ENCODE data around the gene FAM20B. TPM values are rescaled to one million over a fixed set of nuclear protein-coding genes. Genes with fewer than 3 reads are reported as not detected.

FAM20B gene
- total and polyA plus RNA-seq, 2 donors (not counting 1 experiment from before 2014, with no cell fraction given), result 5.2 to 32.8 TPM

GRCh38 chr1:179010671-179011070 lies 15.0 kb upstream of the FAM20B start:
- H3K9ac ChIP-seq (ENCODE audit: low read length), result no peak overlapping the region
- intact Hi-C loops (cut with micrococcal nuclease), result no loop called here
- no CpG with 5 or more reads among the region's 2 CpGs for WGBS (ENCODE audit: insufficient coverage)
- no peaks in the 10 kb centered on the region for H3K4me1 Mint-ChIP-seq
- H3K27me3 ChIP-seq (replicated peaks in 1 of 4; ENCODE audit: control extremely low read depth in 1 of 4, control insufficient read depth in 3 of 4, insufficient read depth in 4 of 4, low read length in 3 of 4), result no peaks in the 10 kb centered on the region
- ATAC-seq (ENCODE audit: low read depth), result no peak
- no peaks in the 10 kb centered on the region for H3K79me2 ChIP-seq (ENCODE audit: control insufficient read depth, insufficient read depth, low read length)
- no peak overlapping the region for H2AFZ ChIP-seq (ENCODE audit: insufficient read depth, low read depth, low read length, poor library complexity, severe bottlenecking)
- no peaks in the 10 kb centered on the region for H3K9me3 Mint-ChIP-seq (ENCODE audit: insufficient read depth)
- POLR2A ChIA-PET, result no interaction called here
- no peak overlapping the region for H3K4me2 ChIP-seq (replicated peaks; ENCODE audit: low read depth, low read length, poor library complexity, severe bottlenecking)
- no peaks in the 10 kb centered on the region for H4K20me1 ChIP-seq (ENCODE audit: control insufficient read depth, insufficient read depth, low read length, poor library complexity, severe bottlenecking)
- H3K4me3 Mint-ChIP-seq, result no peak overlapping the region
- H3K27ac ChIP-seq (ENCODE audit: low read length in 2 of 2), result no peak overlapping the region
- peaks cover 6% of the 10 kb centered on the region for H3K27me3 Mint-ChIP-seq
- no peak overlapping the region for H3K4me3 ChIP-seq (ENCODE audit: control extremely low read depth in 1 of 5, extremely low read depth in 1 of 5, insufficient read depth in 1 of 5, low read depth in 2 of 5, low read length in 4 of 5)
- TF ChIP-seq EZH2 (IDR thresholded peaks at IDR 0.05; ENCODE audit: borderline replicate concordance, insufficient read depth, low read depth, low read length, poor library complexity, severe bottlenecking) (no peak), CTCF (IDR thresholded peaks at IDR 0.05) (no peak)
- CTCF ChIA-PET, result interaction anchor here (1.3 to 1.8 kb wide), 2 partner anchors 478 to 698 kb away, joined by 3 to 7 read pairs; no protein-coding TSS in a partner anchor
- H3K9me3 ChIP-seq (ENCODE audit: control extremely low read depth in 1 of 3, control insufficient read depth in 2 of 3, insufficient read depth in 1 of 3, low read length in 2 of 3), result no peaks in the 10 kb centered on the region
- no peaks in the 10 kb centered on the region for H3K36me3 ChIP-seq (replicated peaks in 1 of 2; ENCODE audit: control extremely low read depth in 1 of 2, control insufficient read depth in 1 of 2, extremely low read depth in 1 of 2, insufficient read depth in 2 of 2, low read length in 1 of 2)
- H3K27ac Mint-ChIP-seq, result no peak overlapping the region
- H3K4me1 ChIP-seq (ENCODE audit: control insufficient read depth in 2 of 2, insufficient read depth in 2 of 2, low read length in 2 of 2), result no peaks in the 10 kb centered on the region
- no peak for DNase-seq

GRCh38 chr1:179012038-179012437 lies 13.7 kb upstream of the FAM20B start:
- H3K4me1 Mint-ChIP-seq, result peaks cover 2% of the 10 kb centered on the region
- no peak overlapping the region for H3K9ac ChIP-seq (ENCODE audit: low read length)
- intact Hi-C loops (cut with micrococcal nuclease), result no loop called here
- no peaks in the 10 kb centered on the region for H3K79me2 ChIP-seq (ENCODE audit: control insufficient read depth, insufficient read depth, low read length)
- H3K4me2 ChIP-seq (replicated peaks; ENCODE audit: low read depth, low read length, poor library complexity, severe bottlenecking), result no peak overlapping the region
- DNase-seq (no peak), ATAC-seq (ENCODE audit: low read depth) (no peak)
- POLR2A ChIA-PET, result interaction anchor here (0.5 kb wide), 1 partner anchor 276 kb away, joined by 3 read pairs; no protein-coding TSS in a partner anchor
- no peak overlapping the region for H2AFZ ChIP-seq (ENCODE audit: insufficient read depth, low read depth, low read length, poor library complexity, severe bottlenecking)
- peaks cover 6% of the 10 kb centered on the region for H3K27me3 Mint-ChIP-seq
- WGBS (ENCODE audit: insufficient coverage), result no CpG with 5 or more reads among the region's 1 CpG
- H3K4me1 ChIP-seq (ENCODE audit: control insufficient read depth in 2 of 2, insufficient read depth in 2 of 2, low read length in 2 of 2), result no peaks in the 10 kb centered on the region
- H4K20me1 ChIP-seq (ENCODE audit: control insufficient read depth, insufficient read depth, low read length, poor library complexity, severe bottlenecking), result no peaks in the 10 kb centered on the region
- H3K27me3 ChIP-seq (replicated peaks in 1 of 4; ENCODE audit: control extremely low read depth in 1 of 4, control insufficient read depth in 3 of 4, insufficient read depth in 4 of 4, low read length in 3 of 4), result peaks cover 0 to 2% (median 0%) of the 10 kb centered on the region in 4 experiments
- no peak overlapping the region for H3K27ac ChIP-seq (ENCODE audit: low read length in 2 of 2)
- H3K27ac Mint-ChIP-seq, result no peak overlapping the region
- H3K4me3 ChIP-seq (ENCODE audit: control extremely low read depth in 1 of 5, extremely low read depth in 1 of 5, insufficient read depth in 1 of 5, low read depth in 2 of 5, low read length in 4 of 5), result no peak overlapping the region
- no peaks in the 10 kb centered on the region for H3K36me3 ChIP-seq (replicated peaks in 1 of 2; ENCODE audit: control extremely low read depth in 1 of 2, control insufficient read depth in 1 of 2, extremely low read depth in 1 of 2, insufficient read depth in 2 of 2, low read length in 1 of 2)
- H3K9me3 Mint-ChIP-seq (ENCODE audit: insufficient read depth), result no peaks in the 10 kb centered on the region
- no peak overlapping the region for H3K4me3 Mint-ChIP-seq
- no peaks in the 10 kb centered on the region for H3K9me3 ChIP-seq (ENCODE audit: control extremely low read depth in 1 of 3, control insufficient read depth in 2 of 3, insufficient read depth in 1 of 3, low read length in 2 of 3)
- CTCF ChIA-PET, result no interaction called here
- TF ChIP-seq EZH2 (IDR thresholded peaks at IDR 0.05; ENCODE audit: borderline replicate concordance, insufficient read depth, low read depth, low read length, poor library complexity, severe bottlenecking) (no peak), CTCF (IDR thresholded peaks at IDR 0.05) (no peak)

All from B cell (primary cell).